ENCODE data around the gene HPSE. TPM values are rescaled to one million over a fixed set of nuclear protein-coding genes. Genes with fewer than 3 reads are reported as not detected.

Gene HPSE
- total and polyA plus RNA-seq, 2 experiments from 2014 or later, result 2.2 to 2.9 TPM

GRCh38 chr4:83361416-83362103 is 26.9 kb upstream of the HPSE start:
- no peaks in the 10 kb centered on the region for H3K27me3 Mint-ChIP-seq (ENCODE audit: insufficient read depth, low read depth, poor library complexity)
- H3K4me1 Mint-ChIP-seq, result peaks cover 10% of the 10 kb centered on the region
- Histone ChIP-seq H3K4me2 (0 out of 2 replicates have a peak overlapping the region, but pooled peaks have one; percentile 13), H3K79me2 (replicated peaks; ENCODE audit: insufficient read depth) (no peaks in the 10 kb centered on the region), H3F3A (replicated peaks; ENCODE audit: low read depth) (peaks cover 6% of the 10 kb centered on the region; the same call in 1 of the 2 replicates), H4K20me1 (replicated peaks; ENCODE audit: insufficient read depth) (no peaks in the 10 kb centered on the region), H3K4me3 (no peak overlapping the region), H3K4me1 (ENCODE audit: insufficient read depth) (peaks cover 3% of the 10 kb centered on the region), H3K27ac (ENCODE audit: low read depth) (peak overlapping the region; percentile 83), H3K9me2 (ENCODE audit: insufficient read depth) (peaks cover 8% of the 10 kb centered on the region; the same call in 1 of the 2 replicates), H3K36me3 (ENCODE audit: insufficient read depth) (no peaks in the 10 kb centered on the region), H3K27me3 (ENCODE audit: insufficient read depth) (no peaks in the 10 kb centered on the region), H2AFZ (no peak overlapping the region)
- H3K27ac Mint-ChIP-seq, result peak overlapping the region; percentile 91
- no peaks in the 10 kb centered on the region for H3K9me3 Mint-ChIP-seq
- no peak for TF ChIP-seq CTCF (conservative IDR thresholded peaks at IDR 0.05; ENCODE audit: low read depth in 2 of 2)
- TF ChIP-seq NANOG (IDR thresholded peaks at IDR 0.05; ENCODE audit: borderline replicate concordance), result no peak
- TF ChIP-seq CREB1 (CRISPR knock-in tag; IDR thresholded peaks at IDR 0.05; ENCODE audit: low read depth), result peak; percentile 47; the same call in 1 of the 2 replicates
- TF ChIP-seq STAT1 (IDR thresholded peaks at IDR 0.05; ENCODE audit: unreplicated experiment), result no peak
- DNase-seq (ENCODE audit: low spot score) (peak; percentile 77), ATAC-seq (peak; percentile 90)
- no peak overlapping the region for H3K4me3 Mint-ChIP-seq
- no peaks in the 10 kb centered on the region for H3K36me3 Mint-ChIP-seq (ENCODE audit: low read depth)

GRCh38 chr4:83360018-83360417 is 25.4 kb upstream of the HPSE start:
- H3K4me1 ChIP-seq (ENCODE audit: insufficient read depth), result peaks cover 3% of the 10 kb centered on the region
- peaks cover 6% of the 10 kb centered on the region; the same call in 1 of the 2 replicates for H3F3A ChIP-seq (replicated peaks; ENCODE audit: low read depth)
- ATAC-seq (no peak), DNase-seq (ENCODE audit: low spot score) (no peak)
- no peak overlapping the region for H3K4me2 ChIP-seq
- H4K20me1 ChIP-seq (replicated peaks; ENCODE audit: insufficient read depth), result no peaks in the 10 kb centered on the region
- H3K9me2 ChIP-seq (ENCODE audit: insufficient read depth), result peaks cover 3% of the 10 kb centered on the region; the same call in 1 of the 2 replicates
- no peaks in the 10 kb centered on the region for H3K79me2 ChIP-seq (replicated peaks; ENCODE audit: insufficient read depth)
- Mint-ChIP-seq H3K9me3 (peaks cover 3% of the 10 kb centered on the region; the same call in 1 of the 3 replicates), H3K36me3 (ENCODE audit: low read depth) (no peaks in the 10 kb centered on the region), H3K27ac (no peak overlapping the region), H3K4me3 (no peak overlapping the region), H3K4me1 (peaks cover 10% of the 10 kb centered on the region), H3K27me3 (ENCODE audit: insufficient read depth, low read depth, poor library complexity) (no peaks in the 10 kb centered on the region)
- H3K36me3 ChIP-seq (ENCODE audit: insufficient read depth), result no peaks in the 10 kb centered on the region
- H3K4me3 ChIP-seq, result no peak overlapping the region
- no peak overlapping the region for H3K27ac ChIP-seq (ENCODE audit: low read depth)
- no peaks in the 10 kb centered on the region for H3K27me3 ChIP-seq (ENCODE audit: insufficient read depth)
- H2AFZ ChIP-seq, result no peak overlapping the region; the same call in 1 of the 2 replicates
- no peak for TF ChIP-seq EZH2 (IDR thresholded peaks at IDR 0.05; ENCODE audit: low read depth, unreplicated experiment)
- no peak for TF ChIP-seq NANOG (IDR thresholded peaks at IDR 0.05; ENCODE audit: borderline replicate concordance)
- no peak for TF ChIP-seq JUNB (IDR thresholded peaks at IDR 0.05; ENCODE audit: unreplicated experiment)
- TF ChIP-seq CTCF (conservative IDR thresholded peaks at IDR 0.05; ENCODE audit: low read depth in 2 of 2), result no peak
- no peak for TF ChIP-seq POLR2AphosphoS5 (IDR thresholded peaks at IDR 0.05; ENCODE audit: low read depth)
- no peak for TF ChIP-seq ZNF114 (CRISPR knock-in tag; IDR thresholded peaks at IDR 0.05)
- no peak for TF ChIP-seq STAT1 (IDR thresholded peaks at IDR 0.05; ENCODE audit: unreplicated experiment)
- no peak for TF ChIP-seq CREB1 (CRISPR knock-in tag; IDR thresholded peaks at IDR 0.05; ENCODE audit: low read depth)
- no peak for TF ChIP-seq REST (IDR thresholded peaks at IDR 0.05; ENCODE audit: unreplicated experiment)

All from GM23338 (cell line).